GM19328 (cell line): ENCODE results near the gene CTSC.
A peak's percentile ranks its signal among the peaks of the same experiment; 100 is the strongest.
"Not testable (repeated sequence)": the region's sequence is repeated elsewhere in the genome, so short reads cannot be mapped to it uniquely, and the experiment has no call there.

ENCODE experiments used
- ATAC-seq: cut with Tn5 transposase; IDR thresholded peaks from one replicate; pipeline ENCODE4 v1.9.1; 2021; ENCODE audit warnings: mild to moderate bottlenecking, moderate library complexity; ENCODE audit not compliant: unreplicated experiment

The CTSC gene

GRCh38 chr11:88284336-88285050, 53.0 kb downstream of the CTSC start:
- ATAC-seq = no peak

GRCh38 chr11:88282747-88283515, 54.6 kb downstream of the CTSC start:
- no peak for ATAC-seq

GRCh38 chr11:88281317-88281712, 56.2 kb downstream of the CTSC start:
- ATAC-seq = no peak

- no peak for ATAC-seq
These were observed 56.7 kb downstream of the CTSC start for GRCh38 chr11:88280673-88281316.

GRCh38 chr11:88277349-88277915, 60.1 kb downstream of the CTSC start:
- ATAC-seq = no peak

DNA sequence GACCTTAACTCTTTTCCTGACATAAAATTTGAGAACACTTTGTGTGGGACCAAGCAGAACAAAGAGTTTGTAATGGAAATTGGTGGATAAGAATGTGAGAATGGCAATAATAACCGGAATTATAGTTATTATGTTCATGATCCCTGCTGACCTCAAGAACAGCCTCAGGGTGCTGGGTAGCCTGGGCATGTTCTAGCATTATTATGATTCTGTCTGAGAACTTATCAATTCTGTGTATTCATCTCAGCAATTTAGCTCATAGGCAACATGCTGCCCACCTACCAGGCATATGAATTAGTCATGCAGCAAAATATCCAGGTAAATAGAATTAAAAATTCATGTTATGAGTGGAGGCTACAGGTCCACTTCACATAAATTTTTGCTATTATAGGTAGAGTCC, 61.9 kb downstream of the CTSC start:
- no peak for ATAC-seq

DNA sequence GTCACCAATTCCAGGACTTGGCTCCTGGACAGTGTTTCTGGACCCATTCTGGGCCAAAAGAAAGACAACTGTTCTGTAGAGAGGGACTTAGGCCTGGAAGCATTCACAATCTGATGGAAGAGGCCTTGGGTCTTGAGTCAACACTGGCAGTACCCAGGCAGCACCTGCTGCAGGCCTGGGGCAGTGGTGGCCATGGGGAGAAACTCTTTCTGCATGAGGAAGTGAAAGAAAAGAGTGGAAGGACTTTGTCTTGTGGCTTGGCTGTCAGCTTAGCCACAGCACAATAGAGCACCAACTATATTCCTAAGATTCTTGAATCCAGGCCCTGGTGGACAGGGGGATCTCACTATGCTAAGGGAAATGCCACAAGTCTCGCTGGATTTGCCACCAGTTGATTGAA, 70.6 kb downstream of the CTSC start:
- peak; percentile 49 for ATAC-seq

DNA sequence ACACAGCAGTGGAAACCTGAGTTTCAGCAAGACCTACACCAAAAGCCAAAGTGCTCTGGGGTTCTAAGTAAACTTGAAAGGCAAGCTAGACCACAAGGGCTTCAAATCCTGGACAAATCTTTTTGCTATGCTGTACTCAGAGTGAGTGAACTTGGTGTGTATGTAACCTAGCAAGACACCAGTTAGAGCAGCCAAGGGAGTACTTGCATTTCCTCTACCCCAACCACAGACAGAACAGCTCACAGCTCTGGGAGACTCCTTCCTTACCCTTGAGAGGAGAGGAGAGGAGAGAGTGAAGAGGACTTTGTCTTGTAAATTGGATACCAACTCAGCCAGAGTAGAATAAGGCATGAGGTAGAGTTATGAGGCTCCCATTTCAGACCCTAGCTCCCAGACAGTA, 71.4 kb downstream of the CTSC start:
- no peak for ATAC-seq

DNA sequence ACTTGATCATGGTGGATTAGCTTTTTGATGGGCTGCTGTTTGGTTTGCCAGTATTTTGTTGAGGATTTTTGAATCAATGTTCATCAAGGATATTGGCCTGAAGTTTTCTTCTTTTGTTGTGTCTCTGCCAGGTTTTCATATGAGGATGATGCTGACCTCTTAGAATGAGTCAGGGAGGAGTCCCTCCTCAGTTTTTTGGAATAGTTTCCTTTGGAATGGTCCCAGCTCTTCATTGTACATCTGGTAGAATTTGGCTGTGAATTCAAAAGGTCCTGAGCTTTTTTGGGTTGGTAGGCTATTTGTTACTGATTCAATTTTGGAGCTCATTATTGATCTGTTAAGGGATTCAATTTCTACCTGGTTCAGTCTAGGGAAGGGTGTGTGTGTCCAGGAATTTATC, 78.1 kb downstream of the CTSC start:
- no peak for ATAC-seq

DNA sequence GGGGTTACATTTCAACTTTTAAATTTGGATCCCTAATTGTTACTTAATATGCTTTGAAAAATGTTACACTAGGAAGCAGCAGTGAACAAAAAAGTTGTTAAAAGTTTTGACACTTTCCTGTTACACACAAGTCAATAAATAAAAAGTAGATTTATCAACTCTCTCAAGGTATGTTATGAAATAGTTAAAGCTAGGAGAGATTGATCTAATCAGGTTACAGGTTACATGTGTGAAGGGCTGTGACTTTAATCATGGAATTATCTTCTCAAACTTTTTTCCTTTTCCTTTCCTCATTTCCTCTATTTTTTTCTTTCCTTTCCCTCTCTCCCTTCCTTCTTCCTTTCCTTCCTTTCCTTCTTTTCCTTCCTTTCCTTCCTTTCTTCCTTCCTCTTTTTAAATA, 85.3 kb downstream of the CTSC start:
- ATAC-seq = no peak

- ATAC-seq = no peak
These were observed 86.8 kb downstream of the CTSC start for GRCh38 chr11:88250566-88251242.

GRCh38 chr11:88249706-88250105, 87.8 kb downstream of the CTSC start:
- ATAC-seq = no peak

- ATAC-seq = no peak
These were observed 90.8 kb downstream of the CTSC start for GRCh38 chr11:88246696-88247095.

DNA sequence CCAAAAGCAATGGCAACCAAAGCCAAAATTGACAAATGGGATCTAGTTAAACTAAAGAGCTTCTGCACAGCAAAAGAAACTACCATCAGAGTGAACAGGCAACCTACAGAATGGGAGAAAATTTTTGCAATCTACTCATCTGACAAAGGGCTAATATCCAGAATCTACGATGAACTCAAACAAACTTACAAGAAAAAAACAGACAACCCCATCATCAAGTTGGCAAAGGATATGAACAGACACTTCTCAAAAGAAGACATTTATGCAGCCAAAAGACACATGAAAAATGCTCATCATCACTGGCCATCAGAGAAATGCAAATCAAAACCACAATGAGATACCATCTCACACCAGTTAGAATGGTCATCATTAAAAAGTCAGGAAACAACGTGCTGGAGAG, 92.0 kb downstream of the CTSC start:
- not testable (repeated sequence) for ATAC-seq
